Left ventricle myocardium superior (tissue), 1 donor: ENCODE results near the gene ARL6IP1. TPM values are rescaled to one million over a fixed set of nuclear protein-coding genes. Genes with fewer than 3 reads are reported as not detected.
A peak's percentile ranks its signal among the peaks of the same experiment; 100 is the strongest.
"Not testable (repeated sequence)": the region's sequence is repeated elsewhere in the genome, so short reads cannot be mapped to it uniquely, and the experiment has no call there.

Experiments used
- ATAC-seq: fragments of 200-7000 bp; cut with Tn5 transposase; one replicate; pipeline ENCODE4 v1.9.1; 2020; ENCODE audit warnings: mild to moderate bottlenecking, moderate library complexity
- DNase-seq: peaks from one replicate; pipeline ENCODE4 v3.0.0-alpha.2; 2020
- intact Hi-C: fragments of 100-400 bp; cut with micrococcal nuclease; formaldehyde crosslinking; loops from one replicate; pipeline ENCODE4 v1.11.0; 2022
- total RNA-seq: library from RNA; stranded (reverse); fragmentation: NEBNext Ultra II Directional; extraction: Animal tissue kit (Norgen Biotek cat#: 25700); gene quantifications from one replicate; pipeline ENCODE4 v1.2.1, GENCODE V29; 2021
- donor health status: DM: no; HTN: yes; CAD: no; lungs with severe emphysema.

The ARL6IP1 gene
- total RNA-seq, 1 donor from 2014 or later, result 25.9 TPM

DNA sequence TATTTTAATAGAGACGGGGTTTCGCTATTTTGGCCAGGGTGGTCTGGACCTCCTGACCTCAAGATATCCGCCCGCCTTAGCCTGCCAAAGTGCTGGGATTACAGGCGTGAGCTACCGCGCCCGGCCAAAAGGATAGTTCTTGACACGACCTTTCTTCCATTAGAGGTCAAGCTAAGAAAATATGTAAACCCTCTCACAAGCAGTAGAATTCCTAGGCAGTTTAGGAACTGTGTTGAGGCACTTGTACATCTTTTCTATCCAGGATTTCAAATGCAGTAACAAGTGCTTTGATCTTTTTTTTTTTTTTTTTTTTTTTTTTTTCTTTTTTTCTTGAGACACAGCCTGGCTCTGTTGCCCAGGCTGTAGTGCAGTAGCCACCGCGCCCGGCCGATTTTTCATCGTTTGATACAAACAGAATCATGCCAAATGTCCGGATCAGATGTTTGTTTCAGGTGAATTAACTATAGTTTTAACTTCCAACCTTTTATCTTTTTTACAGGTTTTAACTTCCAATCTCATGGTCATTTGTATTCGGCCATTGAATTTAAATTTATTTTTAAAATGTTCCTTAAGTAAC, 1.5 kb upstream of the ARL6IP1 start:
- ATAC-seq (no peak), DNase-seq (no peak)
- intact Hi-C loops, result no loop called here

DNA sequence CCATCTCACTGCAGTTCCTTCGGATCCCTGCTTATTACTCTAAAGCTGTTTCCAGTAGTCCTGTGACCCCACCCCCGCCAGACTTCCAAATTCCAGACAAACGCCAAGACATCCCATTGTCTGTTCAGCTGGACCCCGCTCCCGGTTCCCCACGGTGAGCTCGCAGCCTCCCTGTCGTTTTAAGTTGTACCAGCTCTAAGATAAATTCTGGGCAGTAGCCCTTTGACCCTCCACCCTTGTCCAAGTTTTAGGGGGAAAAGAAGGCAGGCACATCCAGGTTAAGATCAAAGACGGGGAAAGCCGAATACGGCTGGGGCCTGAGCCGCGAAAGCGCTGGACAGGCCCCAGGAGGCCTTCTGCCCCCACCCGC, 589 bp downstream of the ARL6IP1 start:
- DNase-seq (no peak), ATAC-seq (no peak)
- intact Hi-C loops, result no loop called here

DNA sequence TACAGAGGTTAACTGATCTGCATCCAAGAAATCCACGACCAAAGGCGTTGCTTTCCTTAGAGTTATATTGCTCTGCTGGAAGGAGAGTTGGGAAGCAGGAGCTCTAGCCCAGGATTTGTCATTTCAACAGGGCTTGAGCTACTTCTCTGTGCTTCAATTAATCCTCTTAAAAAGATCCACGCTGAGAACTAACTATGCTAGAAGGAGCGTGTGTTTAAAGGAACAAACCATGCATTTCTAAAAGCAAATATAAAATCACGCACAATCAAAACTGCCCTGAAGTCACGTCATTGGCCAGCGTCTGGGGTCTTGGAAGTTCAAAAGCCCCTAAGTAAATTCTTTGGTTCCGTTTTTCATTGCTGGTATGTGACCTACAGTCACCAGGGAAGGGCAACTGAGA, 1.1 kb downstream of the ARL6IP1 start:
- DNase-seq (no peak), ATAC-seq (no peak)
- intact Hi-C loops, result no loop called here

DNA sequence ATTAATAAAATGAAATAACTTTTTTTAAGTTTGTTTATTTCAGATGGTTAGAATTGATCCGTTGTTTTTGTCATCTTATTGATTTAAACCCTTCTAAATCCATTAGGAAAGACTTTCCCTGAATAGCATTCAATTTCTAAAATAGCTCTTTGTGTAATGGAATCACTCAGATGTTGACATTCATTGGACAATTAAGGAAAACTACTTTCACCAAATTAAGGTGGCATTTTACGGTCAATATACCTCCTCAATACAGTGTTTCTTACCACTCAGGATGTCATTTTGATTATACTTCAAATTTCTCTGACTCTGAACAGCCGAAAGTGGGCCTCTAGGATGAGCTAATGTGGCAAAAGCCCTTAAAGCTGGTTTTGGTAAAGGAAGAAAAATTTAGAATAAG, 1.8 kb downstream of the ARL6IP1 start:
- no peak for ATAC-seq
- intact Hi-C loops, result no loop called here
- DNase-seq, result no peak

DNA sequence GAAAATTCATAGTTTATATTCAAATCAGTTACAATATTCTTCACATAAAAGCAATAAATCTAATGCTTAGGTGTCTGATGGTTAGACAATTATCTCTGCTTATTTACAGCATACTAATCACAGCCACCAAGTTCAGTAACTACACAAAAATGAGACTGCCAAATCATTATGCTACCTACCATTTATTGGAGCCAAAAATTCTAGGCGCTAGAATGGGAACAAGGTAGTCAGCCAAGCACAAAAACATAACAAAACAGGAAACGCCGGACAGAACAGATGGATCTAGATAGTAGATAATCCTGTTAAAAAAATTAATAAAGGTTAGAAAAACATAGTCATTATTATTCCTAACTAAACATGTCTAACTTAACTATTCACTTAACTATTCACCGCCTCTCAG, 3.6 kb downstream of the ARL6IP1 start:
- no peak for ATAC-seq
- no peak for DNase-seq
- intact Hi-C loops, result no loop called here

DNA sequence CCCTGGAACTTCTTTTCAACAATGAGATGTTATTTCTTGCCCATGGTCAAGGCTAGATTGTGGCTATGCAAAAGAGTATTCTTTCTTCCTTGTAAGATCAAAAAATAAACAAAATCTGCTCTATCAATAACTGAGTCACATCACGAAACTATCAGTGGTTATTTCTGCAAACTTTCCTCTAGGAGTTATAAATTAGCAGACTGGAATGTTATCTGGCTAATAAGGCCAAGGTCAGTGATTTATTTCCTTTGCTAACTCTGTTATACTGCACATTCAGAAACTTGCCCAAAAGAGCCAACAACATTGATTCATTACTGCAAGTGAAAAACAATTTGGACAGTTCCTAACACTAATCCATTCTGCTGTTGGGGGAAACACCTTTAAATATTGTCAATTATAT, 5.0 kb downstream of the ARL6IP1 start:
- no peak for DNase-seq
- intact Hi-C loops, result no loop called here
- ATAC-seq, result no peak

DNA sequence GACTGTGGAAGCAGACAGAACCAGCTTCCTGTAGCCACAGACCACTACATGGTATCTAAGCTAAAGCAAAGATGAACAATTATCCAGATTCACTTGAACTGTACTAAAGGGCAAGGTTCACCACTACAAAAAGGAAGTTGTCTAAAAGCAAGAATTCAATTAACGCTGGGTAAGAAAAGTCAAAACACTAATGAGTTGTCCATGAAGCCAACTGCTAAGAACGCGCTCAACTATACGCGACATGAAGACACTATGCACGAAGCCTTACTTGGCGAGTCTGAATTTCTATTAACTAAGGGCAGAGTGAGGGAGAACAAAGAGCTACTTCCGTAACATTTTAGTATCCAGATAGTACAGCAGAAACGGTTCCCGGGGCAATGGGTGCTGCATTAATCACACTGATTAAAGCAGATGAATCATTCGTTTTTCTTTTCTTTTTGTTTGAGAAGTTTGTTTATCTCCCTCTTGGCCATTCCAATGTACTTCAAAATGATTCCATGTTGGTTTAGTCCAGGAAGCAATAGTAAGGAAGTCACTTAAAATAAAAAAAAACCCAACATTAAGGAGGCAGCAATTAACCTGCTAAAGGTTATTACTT, 8.4 kb downstream of the ARL6IP1 start:
- intact Hi-C loops, result no loop called here
- DNase-seq (no peak), ATAC-seq (no peak)

DNA sequence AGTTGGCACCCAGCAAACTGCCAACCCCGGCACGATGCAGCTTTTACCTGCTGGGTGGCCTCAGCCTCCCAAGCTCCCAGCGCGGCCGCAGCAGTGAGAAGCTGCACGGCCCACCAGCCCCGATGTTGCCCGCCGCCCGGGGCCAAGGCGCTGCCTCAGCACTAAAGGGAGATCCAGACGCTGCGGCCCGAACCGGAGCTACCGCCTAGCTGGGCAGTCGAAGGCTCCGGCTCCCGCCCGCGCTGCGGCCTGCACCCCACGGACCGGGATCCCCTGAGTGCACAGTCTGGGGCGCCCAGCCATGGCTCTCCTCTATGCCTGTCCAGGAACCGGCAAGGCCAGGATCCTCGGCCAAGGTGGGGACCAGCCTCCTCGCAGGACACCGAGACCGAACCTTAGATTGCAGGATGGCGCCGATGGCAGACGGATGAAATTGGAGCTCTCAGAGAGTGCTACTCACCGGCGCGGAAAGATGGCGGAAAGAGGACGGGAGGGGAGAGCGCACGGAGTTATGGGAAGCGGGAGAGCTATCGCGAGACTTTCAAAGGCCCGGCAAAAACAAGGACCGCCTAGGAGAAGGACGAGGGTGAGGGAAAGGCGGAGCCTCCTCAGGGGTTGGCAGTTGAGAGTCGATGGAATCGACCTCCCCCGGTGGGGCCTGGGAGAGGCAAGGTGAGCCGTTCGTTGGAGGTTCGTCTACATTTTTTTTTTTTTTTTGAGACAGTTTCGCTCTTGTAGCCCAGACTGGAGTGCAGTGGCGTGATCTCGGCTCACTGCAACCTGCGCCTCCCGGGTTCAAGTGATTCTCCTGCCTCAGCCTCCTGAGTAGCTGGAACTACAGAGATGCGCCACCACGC, 11.3 kb downstream of the ARL6IP1 start, which contains the start of gene RPS15A:
Gene RPS15A, minus strand, starts transcription at position 485 of the 857 bp plus-strand sequence. CDS start 1,221 bp downstream, outside the sequence.
- intact Hi-C loops, result loop anchor here (10.0 kb wide), 1 partner anchor 285 kb away; no protein-coding TSS in a partner anchor
- ATAC-seq (peak; percentile 99), DNase-seq (peak; percentile 93)

DNA sequence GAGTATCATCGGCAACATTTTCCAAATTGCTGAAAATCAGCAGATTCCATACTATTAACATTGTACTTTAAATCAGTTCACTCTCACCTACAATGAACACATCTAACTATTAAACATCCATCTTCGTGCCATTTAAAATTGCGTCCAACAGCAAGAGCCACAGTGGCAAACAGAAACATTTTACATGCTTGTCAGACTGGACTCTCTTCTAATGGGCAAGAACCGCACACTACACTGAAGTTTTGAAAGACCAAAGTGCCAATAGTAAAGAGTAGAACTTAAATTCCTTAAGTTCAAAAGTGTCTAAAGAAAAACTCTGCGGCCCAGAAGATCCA, 11.9 kb downstream of the ARL6IP1 start:
- intact Hi-C loops, result loop anchor here (10.0 kb wide), 1 partner anchor 285 kb away; no protein-coding TSS in a partner anchor
- DNase-seq (no peak), ATAC-seq (no peak)

DNA sequence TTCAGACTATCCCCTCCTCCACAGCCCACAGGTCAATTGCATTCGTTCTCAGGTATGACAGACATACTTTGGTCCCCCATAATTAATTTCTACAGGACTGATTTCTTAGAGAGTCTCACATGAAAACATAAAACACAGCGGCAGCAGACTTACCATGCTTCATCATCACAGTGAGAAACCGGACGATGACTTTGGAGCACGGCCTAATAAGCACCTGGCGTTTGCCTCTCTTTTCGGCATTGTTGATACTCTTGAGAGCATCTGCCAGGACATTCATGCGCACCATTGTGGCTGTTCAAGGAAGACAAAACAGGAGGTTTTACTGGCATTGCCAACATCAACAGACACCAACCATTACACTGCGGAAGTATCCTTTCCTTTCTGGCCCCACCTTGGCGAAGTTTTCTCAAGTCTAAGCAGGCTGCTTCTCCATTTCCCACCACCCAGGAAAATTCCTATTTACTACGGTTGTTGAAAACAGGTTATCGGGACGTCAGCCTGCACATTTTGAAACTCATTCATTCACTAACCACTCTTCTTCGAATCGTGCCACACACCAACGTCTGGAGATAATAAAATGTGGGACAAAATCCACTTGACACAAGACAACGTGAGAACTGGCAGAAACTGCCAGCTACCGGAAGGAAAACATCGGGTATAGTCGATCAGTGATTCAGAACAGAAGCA, 12.4 kb downstream of the ARL6IP1 start:
- intact Hi-C loops, result loop anchor here (10.0 kb wide), 1 partner anchor 286 kb away; no protein-coding TSS in a partner anchor
- ATAC-seq (no peak), DNase-seq (no peak)

DNA sequence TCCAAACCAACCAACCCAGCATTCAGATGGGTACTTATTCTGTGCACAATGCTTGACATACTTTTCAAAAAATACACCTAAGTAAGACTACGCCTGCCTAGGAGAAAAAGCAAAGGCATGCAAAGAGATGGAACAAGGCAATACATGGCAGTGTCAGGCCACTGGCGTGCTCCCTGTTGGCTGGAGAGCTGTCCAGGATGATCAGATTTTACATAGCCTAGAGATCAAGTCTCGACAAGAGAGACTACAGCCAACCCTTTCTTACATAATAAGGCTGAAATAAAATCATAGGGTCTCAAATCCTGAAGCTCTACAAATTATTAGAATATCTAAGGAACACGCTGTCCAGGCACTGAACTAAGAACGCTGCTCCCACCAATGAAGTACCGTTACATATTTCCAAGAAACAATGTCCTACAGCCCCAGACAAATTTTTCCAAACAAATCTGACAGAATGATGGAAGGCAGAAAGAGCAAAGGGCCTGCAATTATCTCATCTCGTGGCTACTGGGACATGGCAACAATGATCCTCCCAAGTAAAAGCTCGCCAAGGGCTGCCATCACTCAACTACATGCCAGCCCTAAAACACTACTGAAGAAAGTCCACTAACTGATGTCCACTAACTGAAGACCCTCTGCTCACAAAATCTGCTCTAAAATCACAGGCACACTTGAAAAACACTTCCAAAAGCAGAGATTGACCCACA, 16.3 kb downstream of the ARL6IP1 start:
- no peak for DNase-seq
- intact Hi-C loops, result loop anchor here (10.0 kb wide), 1 partner anchor 290 kb away; no protein-coding TSS in a partner anchor

DNA sequence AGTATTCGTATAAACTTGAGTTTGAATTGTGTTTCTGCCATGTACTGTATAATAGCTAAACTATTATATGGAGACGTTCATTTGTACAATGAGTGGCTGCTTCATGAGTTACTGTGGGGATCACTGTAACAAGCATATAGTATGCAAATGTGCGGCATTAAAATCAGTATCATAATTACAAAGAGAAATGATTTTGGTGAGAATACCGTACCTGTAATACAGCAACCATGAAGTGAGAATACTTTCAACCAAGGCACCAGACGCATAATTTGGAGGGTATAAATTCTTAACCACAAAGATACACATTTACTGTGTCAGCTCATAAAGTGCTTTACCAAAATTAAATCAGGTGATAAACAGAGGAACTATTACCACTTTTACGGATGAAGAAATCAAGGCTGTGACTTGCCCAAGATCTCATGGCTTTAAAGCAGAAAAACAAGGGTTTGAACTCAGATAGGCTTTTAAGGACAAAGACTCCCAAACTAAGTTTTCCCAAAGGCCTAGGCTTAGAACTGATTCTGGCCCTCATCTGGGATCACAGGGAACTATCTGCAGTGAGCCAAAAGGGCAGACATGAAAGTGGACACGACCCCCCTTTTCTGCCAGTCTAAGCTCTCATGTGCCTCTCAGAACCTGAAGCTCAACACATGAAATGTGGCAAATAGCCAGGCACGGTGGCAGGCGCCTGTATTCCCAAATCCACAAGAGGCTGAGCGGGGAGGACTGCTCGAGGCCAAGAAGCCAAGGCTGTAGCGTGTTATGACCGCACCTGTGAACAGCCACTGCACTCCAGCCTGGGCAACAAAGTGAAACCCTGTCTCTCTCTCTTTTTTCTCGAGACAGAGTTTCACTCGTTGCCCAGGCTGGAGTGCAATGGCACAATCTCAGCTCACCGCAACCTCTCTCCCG, 17.7 kb downstream of the ARL6IP1 start:
- DNase-seq, result no peak
- intact Hi-C loops, result loop anchor here (10.0 kb wide), 1 partner anchor 291 kb away; no protein-coding TSS in a partner anchor
- ATAC-seq, result no peak

More for the DNA sequence above, 16.3 kb downstream of the ARL6IP1 start:
- no peak for ATAC-seq

DNA sequence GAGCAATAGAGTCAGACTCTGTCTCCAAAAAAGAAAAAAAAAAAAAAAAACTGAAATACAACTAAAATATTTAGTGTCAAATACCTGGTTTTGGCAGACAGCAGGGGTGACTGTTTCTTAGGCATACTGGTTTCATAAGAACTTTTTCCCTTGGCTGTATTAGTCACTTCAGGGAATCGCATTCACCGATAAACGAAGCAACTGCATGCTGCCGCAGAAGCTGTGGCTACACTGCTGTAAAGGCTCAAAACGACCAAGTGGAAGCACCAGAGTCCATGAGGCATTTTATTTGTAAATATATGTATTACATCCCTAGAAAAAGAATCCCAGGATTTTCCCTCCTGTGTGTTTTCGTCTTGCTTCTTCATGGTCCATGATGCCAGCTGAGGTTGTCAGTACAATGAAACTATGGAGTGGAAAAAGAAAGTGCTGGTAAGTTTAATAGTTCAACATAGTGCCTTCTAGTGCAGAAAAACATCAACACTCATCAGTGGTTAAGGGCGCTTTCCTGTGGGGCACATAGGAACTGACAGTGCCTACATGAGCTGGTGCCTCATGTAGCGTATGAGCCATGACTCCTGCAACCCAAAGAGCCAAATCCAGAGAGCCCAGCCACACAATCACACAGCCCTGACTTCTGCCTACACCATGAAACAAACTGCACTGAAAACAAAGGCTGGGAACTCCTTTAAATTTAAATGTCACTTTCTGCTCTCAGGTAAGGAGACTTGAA, 18.5 kb downstream of the ARL6IP1 start:
- no peak for DNase-seq
- no peak for ATAC-seq
- intact Hi-C loops, result loop anchor here (10.0 kb wide), 1 partner anchor 292 kb away; no protein-coding TSS in a partner anchor

DNA sequence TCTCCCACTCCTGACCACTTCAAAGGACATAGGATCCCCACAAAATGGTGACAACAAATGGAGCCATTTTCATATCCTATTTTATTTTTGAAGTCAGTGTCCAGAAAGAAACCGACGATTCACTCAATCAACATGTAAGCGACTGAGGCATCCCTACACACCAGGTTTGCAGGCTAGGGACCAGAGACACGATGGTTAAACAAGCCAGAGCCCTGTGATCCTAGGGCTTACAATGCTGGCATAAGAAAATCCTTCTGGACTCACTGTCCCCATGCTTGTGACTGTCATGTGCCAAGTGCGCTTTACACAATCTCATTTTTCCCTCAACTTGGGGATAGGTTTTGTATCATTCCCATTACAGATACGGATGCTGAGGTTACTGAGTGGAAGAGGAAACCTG, 20.1 kb downstream of the ARL6IP1 start:
- ATAC-seq, DNase-seq: not testable (repeated sequence)
- intact Hi-C loops, result loop anchor here (10.0 kb wide), 1 partner anchor 294 kb away; no protein-coding TSS in a partner anchor

DNA sequence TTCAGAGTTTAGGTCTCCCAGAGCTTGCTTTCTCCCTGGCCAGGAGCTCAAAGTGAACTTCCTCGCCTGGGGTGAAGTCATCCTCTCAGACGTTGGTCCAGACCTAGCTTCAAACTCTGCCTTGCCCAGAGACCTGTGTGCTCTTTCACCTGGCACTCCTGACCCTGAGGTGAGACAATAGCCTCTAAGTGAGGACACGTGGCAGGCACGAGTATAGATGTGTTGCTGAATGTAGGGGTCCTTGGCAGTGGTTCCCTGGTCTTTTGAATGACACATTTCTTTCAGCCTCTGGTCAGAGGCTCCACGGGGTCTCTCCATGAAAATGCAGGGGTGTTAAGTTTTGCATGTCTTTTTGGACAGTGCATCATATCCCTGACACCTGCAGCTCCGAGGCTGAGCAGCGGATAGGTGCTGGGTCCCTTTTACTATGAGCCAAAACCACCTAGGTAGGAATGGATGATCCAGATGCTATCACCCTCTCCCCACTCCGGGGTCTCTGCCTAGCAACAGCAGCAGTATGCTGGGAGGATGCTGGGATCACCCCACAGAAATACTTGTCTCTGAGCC, 20.8 kb downstream of the ARL6IP1 start:
- intact Hi-C loops, result loop anchor here (10.0 kb wide), 1 partner anchor 294 kb away; no protein-coding TSS in a partner anchor
- not testable (repeated sequence) for DNase-seq
- ATAC-seq, result peak; percentile 28

DNA sequence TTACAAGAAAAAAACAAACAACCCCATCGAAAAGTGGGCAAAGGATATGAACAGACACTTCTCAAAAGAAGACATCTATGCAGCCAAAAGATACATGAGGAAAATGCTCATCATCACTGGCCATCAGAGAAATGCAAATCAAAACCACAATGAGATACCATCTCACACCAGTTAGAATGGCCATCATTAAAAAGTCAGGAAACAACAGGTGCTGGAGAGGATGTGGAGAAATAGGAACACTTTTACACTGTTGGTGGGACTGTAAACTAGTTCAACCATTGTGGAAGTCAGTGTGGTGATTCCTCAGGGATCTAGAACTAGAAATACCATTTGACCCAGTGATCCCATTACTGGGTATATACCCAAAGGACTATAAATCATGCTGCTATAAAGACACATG, 23.7 kb downstream of the ARL6IP1 start:
- ATAC-seq, intact Hi-C loops, DNase-seq: not testable (repeated sequence)

DNA sequence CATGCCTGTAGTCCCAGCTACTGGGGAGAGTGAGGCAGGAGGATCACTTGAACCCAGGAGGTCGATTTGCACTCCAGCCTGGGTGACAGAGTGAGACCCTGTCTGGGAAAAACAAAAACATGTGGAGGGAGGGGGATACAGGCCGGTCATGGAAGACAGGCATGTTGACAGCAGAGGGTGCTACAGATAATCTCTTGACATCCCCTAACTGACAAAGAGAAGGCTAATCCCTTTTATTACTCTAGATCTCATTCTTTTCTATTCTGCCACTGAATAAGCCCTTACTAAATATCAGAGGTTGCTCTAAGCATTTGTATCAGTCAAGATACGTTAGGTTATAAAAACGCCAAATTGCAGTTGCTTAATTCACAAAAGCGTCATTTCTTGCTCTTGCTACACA, 25.0 kb downstream of the ARL6IP1 start:
- ATAC-seq, intact Hi-C loops: not testable (repeated sequence)

More for the DNA sequence above, 25.0 kb downstream of the ARL6IP1 start:
- not testable (repeated sequence) for DNase-seq
